ENCODE measurements around the gene DCC.

The DCC gene

DNA sequence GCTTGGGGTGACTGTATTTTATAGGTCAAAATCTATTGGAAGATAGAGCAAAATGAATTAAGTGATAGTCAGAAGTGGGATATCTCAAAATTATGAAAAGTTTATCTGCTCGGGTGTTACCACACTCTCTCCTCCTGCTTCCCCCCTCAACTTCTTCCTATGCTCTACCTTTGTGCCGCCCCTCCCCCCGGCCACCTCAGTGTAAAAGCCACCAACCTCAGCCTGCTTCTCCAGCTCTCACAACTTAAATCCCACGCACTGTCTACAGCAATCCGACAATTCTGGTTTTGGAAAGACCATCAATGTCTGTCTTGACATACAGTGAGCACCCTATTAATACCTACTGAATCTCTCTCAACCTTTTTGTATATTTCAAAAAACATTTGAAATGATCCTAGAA lies 164.6 kb downstream of the DCC start:
- DNase-seq (ENCODE audit: low read depth in 2 of 2), result no peak

DNA sequence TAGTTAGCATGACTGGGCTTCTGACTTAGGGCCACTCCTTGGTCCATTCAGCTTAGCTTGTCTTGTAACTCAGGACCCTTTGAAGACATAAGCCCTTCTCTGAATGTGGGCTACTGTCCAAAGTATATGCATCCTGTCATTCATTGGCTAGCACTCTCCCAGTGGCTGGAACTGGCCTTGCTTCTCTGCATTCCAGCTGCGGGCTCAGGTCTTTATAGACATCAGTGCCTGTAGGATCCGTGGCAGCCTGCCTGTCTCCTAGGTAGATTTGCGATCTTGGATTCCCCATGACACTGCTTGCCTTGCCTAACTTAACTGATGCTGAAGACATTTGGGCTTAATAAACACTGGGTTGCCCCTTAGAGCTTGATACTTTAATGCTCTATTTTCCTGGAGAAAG lies 170.1 kb downstream of the DCC start:
- DNase-seq (ENCODE audit: low read depth in 2 of 2), result no peak

DNA sequence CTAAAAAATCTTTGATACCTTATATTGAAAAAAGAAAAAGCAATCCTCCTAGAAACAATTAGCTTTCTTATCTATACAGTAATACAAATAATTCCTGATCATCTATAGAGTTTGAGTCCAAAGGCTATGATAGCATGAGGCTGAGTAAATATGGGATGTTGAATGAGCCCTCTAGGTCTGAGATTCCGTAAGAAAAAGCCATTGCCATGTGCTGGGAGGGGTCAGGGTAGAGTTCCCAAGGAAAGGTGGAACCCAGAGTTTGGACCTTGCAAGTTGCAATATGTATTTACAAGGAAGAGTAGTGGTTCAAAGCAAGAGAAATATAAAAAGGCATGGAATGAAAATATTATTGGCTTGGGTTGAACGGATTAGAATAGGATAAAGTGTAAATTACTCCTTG lies 178.1 kb downstream of the DCC start:
- no peak for DNase-seq (ENCODE audit: low read depth in 2 of 2)

DNA sequence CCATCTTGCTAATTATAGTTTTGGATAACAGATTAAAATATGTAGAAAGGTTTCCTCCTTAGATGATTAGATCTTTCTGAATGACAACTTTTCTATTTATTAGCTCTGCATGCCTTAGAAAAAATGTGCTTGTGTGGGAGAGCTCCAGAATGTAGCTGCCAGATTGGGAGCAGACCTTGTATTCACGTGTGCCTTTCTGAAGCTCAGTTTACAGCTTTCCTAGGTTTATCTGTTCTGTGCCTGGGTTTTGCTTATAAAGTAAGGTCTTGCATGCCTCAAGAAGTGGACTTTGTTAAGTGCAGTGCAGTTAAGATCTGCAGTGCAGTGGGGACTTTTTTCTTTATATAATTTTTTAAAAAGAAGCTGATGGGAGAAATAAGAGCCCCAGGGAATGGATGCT lies 179.0 kb downstream of the DCC start:
- no peak for DNase-seq (ENCODE audit: low read depth in 2 of 2)

DNA sequence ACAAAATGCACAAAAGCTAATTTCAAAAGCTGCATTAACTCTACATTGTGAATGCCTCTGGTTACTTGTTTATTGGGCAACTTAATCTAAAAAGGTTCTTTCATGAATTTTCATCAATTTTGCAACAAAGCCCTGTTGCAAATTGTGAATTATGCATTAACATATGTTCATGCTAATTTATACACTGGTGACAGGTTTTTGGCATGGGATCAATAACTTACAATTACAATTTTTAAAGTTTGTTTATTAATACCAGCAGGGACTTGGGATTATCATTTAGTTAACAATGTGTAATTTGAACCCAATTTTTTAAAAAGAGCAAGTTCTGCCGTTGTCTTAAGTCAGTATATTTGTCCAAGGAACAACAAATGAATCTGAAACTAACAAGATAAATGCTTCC lies 183.6 kb downstream of the DCC start:
- DNase-seq (ENCODE audit: low read depth in 2 of 2), result no peak

DNA sequence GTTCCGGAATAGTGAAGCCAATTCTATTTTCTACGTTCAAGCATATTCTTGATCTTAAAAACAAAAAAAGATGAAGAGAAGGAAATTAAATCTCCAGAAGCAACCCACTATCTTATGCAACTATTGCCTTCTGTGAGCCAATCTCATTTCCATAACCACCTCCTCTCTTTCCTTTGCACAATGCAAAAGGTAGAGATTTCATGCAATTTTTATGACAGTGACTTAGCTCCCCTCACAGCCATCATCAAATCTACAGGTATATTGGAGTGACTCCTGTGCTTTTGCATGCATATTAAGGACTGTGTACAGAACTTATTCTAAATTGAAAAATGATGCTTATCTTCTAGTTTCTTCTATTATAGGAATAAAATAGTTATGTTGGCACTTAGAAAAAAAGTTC lies 191.8 kb downstream of the DCC start:
- DNase-seq (ENCODE audit: low read depth in 2 of 2), result no peak

DNA sequence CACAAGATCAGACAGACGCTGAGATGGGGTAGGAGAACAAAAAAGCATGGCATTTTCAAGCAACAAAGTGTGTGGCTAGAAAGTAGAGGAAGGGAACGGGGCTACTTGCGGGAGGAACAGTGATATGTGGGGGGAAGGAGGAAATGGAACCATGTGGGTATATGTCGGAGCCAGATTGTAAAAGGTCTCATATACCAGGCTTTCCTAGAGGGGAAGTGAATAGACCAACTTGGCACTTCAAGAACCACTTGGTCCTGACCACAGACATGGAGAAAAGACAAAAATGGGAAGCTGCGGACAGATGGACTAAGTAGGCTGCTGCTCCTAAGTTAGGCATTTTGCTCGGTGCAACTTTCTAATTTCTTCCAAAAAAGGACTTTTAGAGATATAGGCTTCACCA lies 196.0 kb downstream of the DCC start:
- DNase-seq (ENCODE audit: low read depth in 2 of 2), result no peak

DNA sequence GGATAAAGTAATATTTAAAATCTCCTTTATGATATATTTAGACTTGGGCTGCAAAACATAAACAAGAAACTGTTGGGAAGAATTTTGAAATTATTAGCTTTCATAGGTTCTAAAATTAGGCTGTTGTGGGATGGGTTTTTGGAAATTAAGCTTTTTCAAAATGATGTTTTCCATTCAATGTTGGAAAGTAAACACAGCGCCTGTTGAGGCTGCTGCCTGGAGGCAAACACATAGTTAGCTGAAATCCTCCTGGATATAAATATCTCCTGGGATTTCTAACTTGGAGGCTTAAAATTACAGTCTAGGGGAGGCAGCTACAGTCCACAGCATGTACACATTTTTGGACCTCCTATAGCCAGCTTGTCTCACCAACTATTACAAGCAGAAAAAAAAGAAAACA lies 197.3 kb downstream of the DCC start:
- DNase-seq (ENCODE audit: low read depth in 2 of 2), result no peak

DNA sequence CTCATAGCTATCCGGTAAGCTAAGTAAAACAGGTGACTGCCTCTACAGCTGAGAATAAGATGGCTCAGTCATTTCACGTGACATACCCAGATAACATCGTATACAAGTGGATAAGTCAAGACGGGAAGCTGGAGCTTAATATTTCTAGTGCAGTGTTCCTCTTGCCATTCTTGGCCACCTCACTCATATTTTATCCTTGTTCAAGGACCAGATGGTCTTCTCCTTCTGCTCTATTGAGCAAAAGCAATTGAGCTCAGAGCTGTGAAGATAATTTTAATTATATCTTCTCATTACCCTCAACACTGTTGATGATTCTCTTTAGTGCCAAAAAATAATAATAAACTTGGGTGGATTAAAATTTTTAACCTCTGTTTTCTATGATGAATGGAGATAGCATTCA lies 201.1 kb downstream of the DCC start:
- no peak for DNase-seq (ENCODE audit: low read depth in 2 of 2)

DNA sequence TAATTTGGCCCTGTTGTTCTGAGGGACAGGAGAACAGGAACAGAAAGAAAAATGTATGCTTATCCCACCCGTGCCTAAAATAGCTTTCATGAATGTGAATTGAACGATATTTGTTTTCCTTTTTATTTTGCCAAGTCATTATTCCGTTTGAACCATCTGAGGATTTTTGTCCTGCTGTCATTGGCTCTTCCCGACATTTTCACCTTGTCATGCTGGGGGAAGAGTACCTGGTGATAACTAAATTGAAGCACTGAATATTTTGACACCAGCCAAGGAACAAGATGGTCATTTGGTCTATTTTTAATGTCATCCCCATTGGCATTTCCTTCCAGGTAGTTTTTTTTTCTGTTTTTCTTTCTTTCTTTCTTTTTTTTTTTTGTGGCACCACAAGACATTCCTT lies 204.1 kb downstream of the DCC start:
- no peak for DNase-seq (ENCODE audit: low read depth in 2 of 2)

DNA sequence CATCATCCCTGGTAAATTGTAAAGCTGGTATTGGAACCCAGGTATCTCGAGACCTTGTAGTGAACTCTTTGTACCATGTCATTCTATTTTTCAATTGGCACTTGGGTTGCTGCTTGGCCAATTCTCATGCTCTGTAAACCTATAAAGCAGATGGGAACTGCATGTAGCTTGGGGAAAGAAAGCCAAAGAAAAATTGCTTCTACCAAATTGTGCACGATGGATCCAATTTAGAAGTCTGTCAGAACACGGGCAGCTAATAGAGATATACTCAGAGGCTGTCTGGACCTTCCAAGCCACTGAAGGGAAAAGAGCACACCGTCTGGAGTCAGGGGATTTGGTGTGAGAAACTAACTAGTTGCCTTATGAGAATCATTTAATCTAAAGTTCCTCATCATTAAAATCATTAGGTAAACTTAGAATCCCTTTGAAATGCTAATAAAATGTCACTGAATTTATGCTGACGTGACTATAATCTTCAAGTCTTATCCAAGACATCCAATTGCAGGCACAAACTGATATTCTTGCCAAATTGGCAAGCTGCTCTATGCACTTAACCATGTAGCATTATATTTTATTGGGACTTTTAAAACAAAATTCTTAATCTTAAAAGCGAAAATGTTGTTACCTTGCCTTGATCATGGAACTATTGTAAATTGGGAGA lies 206.8 kb downstream of the DCC start:
- DNase-seq (ENCODE audit: low read depth in 2 of 2), result no peak

DNA sequence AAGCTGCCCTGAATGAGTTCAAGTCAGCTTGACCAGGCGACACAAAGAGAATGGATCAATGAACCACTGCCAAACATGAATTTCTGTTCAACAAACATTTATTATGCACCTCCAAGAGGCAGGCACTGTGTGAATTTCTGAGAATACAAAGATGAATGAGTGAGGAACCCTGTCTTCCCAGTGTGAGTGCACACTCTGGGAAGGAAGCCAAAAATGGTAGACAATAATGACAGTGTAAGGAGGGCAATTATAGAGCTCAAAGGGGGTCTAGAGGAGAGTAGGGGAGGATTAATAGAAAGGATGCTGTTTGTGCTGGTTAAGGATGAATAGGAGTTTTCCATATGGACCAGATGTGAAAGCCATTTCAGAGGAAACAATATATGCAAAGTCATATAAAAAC lies 213.4 kb downstream of the DCC start:
- DNase-seq (ENCODE audit: low read depth in 2 of 2), result no peak

DNA sequence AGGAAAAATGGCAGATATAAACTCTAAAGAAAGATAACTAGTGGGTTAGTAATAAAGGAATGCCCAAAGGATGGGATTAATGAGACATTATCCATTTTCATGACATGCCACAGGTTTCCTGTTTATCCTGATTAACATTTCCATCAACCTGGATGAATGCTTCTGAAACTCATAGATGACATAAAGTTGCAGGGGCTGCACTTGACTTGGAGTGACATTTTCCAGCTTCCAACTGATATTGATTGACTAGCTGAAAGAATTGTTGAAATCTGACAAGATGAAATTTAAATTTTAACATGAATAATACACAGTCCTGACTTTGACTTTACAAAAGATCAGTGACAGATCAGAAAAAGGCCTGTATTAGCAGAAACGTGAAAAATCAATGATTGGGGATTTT lies 214.2 kb downstream of the DCC start:
- no peak for DNase-seq (ENCODE audit: low read depth in 2 of 2)

DNA sequence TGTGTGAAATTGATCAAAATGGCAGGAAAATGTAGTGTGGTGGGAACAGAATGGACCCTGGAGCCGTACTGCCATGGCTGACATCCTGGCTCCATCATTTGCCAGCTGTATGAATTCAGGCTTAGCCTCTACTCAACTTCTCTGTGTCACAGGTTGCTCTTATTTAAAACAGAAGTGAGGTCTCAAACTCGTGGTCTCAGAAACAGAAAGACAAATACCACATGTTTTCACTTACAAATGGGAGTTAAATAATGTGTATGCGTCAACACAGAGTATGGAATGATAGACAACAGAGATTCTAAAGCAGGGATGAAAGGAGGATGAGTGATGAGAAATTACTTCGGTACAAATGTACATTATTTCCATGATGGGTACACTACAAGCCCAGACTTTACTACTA lies 227.4 kb downstream of the DCC start:
- DNase-seq (ENCODE audit: low read depth in 2 of 2), result no peak

DNA sequence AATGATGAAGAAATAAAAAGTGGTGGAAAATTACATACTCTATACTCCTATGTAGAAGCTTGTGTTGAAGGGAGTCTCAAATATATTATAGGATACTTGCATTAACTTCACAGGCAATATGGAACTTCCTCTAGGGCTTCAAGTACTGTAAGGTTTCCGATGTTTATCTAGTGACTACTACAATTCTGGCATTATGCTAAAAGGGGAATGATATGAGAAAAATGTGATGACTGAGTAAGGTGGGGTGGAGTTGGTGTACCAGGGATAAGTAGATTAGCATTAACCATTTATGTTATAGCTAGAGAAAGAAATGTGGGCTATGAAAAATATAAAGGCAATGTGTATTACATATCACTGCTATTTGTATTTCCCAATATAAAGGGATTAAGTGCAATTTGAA lies 229.5 kb downstream of the DCC start:
- no peak for DNase-seq (ENCODE audit: low read depth in 2 of 2)

DNA sequence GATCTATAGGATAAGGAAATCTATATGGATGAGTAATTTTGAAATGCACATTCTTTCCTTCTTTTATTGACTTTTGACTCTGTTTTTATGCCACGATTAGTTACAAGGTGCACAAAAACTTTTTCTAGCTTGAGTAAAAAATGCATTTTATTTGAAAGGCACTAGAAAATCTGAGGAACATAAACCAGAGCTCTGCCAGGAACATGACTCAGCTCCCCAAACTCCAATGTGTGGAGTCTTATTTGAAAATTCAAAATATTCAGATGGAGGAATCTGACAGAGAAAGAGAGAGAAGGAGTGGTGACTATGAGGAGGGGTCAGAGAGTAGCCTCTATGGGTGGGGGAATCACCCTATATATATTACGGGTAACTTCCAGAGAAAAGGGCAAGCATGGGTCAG lies 231.0 kb downstream of the DCC start:
- DNase-seq (ENCODE audit: low read depth in 2 of 2), result no peak

DNA sequence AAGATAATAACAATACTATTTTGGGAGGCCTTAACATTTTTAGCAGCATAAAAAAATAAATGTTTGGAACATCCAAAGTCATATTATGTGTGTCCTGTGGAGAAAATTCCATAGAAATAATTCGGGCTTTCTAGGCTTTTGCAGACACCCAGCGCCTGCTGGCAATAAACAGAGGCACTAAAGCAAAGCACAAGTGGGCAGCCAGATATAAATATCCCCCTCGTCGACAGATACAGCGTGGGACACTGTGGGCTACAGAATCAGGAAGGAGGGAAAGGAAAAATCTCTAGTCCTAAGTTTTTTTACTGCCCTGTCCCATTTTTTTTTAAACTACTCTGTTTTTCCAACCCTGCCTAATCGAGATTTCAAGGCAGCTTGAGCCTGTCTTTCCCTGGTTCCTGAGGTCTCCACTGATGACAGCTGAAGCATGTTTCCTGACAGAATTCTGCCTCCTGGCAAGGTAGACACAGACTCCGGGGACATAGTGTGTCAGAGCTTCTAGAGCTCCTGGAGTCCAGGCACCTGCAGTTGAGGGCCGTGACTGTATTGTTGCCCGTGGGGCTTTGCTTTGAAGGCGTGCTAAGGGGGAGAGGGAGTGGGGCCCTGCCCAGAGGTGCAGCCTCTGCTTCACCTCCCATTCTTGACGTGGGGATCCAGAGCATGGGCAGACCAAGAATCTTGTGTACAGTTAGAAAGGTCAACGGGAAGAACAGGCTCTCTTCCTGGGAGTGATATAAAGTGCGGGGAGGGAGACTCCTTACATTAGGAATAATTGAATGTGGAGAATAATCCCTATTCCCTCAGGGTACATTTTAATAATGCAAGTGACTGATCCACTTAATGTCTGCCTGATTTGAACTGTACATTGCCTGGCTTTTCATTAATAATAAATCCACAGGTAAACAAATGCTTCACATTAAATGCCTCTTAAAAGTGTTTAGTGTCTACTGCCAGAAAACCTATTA lies 232.3 kb downstream of the DCC start:
- DNase-seq (ENCODE audit: low read depth in 2 of 2), result no peak

DNA sequence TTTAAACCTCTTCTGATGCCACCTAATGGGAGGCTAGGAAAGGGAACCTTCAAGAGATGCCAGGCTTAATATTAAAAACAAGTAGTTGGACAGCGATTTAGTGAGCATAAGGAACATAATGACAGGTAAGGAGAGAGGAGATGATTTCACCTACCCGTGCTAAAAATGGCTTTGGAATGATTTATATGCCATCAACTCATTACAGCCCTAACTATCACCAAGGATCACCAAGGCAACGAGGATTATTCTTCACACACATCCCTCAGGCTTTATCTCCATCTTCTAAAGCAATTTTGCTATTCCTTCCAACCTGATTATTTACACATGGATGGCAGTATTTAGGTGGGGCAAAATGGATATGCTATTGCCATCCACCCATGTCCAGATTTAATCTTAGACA lies 237.8 kb downstream of the DCC start:
- DNase-seq (ENCODE audit: low read depth in 2 of 2), result no peak

DNA sequence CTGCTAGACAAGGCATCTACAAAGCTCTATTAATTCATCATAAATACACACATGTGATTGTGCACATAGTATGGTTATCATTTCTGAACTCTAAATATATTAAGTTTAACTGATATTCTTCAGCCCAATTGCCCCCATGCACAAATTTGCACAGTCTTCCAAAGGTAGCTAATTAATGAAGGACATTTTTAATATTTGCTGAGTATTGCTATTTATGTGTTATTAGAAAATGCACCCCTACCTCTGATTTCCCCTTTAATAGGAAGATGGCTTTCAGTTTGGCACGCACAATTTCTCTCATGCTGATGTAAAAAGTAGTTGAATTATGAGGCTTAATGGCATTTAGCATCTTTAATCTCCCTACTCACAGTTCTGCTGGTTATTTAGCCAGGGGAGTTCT lies 242.1 kb downstream of the DCC start:
- DNase-seq (ENCODE audit: low read depth in 2 of 2), result no peak

DNA sequence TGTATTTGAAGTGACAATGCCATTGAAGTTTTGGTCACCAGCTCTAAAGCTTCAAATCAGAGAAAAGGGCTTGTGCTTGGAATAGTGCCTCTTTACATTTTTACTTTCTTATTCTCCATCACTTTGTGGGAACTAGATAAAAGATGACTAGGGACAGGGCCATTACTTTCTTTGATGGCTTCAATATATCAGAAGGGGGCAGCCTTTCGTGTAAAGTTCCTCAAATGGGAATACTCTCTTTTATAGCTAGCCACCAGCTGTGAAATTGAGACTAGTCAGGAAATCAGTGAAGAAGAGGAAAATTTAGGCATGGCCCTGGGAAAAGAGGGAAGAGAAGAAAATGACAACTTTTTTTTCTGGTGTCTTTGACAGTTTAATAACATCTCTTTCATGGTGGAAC lies 242.5 kb downstream of the DCC start:
- DNase-seq (ENCODE audit: low read depth in 2 of 2), result no peak

DNA sequence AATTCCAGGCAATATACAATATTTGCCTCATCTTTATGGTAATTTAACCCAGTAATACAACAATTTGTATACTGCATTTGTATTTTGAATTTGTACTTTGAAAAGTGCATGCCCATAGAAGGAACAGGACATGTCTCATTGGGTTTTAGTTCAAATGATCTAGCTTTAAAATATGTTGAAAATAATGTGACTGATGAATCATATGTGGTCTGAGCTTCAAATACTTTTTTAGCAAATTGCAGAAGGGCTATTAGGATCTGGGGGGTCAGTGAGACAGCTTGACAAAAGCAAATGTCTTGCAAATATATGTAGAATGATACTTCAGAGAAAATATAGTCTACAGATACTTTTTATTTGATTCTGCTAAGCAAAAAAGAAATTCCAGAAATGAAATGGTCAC lies 248.9 kb downstream of the DCC start:
- DNase-seq (ENCODE audit: low read depth in 2 of 2), result no peak

DNA sequence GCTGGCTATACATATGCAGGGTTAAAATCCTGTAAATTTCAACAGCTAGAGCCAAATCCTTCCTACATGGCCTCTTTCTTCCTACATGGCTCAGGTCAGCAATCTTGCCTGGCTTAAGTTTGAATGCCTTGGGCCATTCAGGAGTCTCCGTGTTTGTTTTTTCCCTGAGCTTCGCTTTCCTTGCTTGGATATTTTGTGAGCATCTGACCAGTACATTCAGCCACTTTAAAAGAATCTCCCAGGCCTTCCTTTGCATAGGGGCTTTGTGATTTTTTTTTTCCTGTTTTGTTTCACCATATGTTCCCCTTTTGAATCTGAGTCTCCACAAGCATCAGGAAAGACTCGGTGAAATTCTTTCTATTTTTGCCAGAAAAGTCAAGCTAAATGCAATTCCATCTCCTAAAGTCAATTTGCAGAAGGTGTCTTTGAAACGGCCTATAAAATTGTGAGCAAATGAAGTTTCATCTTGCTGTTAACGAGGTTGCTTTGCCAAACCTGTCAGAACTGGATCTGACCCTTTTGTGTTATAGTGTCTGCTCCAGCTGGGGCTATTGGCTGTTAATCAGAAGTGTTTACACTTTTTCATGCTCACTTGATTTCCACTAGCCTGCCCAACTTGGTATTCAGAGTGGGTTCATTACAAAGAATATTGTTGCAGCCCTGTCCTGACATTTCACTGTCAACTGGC lies 256.9 kb downstream of the DCC start:
- no peak for DNase-seq (ENCODE audit: low read depth in 2 of 2)

DNA sequence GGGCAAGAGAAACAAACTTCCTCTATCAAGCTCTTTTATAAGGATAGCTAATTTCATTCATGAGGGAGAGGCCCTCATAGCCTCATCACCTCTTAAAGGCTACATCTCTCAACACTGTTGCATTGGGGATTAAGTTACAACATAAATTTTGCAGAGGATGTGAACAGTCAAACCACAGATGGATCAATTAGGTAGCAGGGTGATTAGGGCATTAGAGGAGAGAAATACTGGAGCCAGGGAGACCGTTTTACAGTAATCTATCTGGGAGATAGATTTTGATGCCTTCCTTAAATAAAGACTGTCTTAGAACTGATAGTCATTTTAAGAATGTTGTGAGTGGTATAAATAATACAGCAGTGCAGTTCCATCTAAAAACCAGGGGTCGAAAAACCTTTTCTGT lies 258.9 kb downstream of the DCC start:
- DNase-seq (ENCODE audit: low read depth in 2 of 2), result no peak

All from activated CD8-positive, alpha-beta memory T cell treated with anti-CD3 and anti-CD28 coated beads for 4 hours (primary cell).